SK-N-SH (cell line): ENCODE data around the gene FIZ1.

Experiments
- JUND ChIP-seq: IDR thresholded peaks from 2 replicates; pipeline ENCODE4 v1.4.0; 2012
- MEF2A ChIP-seq: IDR thresholded peaks from 2 replicates; pipeline ENCODE4 v1.4.0; 2012; ENCODE audit warnings: low read depth, borderline replicate concordance
- MXI1 ChIP-seq: IDR thresholded peaks from 2 replicates; pipeline ENCODE4 v1.6.1; 2012; ENCODE audit warnings: mild to moderate bottlenecking, low read depth, low read length, improper control_type of control experiment
- TCF12 ChIP-seq: IDR thresholded peaks from 2 replicates; pipeline ENCODE4 v1.4.0; 2012
- TF ChIP-seq, protein P1 (sequence below): fragments of 200-600 bp; sonication (generic); IDR thresholded peaks from 2 replicates; pipeline ENCODE4 v1.6.1; 2017; ENCODE audit warnings: antibody characterized with exemption, mild to moderate bottlenecking, moderate library complexity
- TF ChIP-seq, protein P2 (sequence below): IDR thresholded peaks from 2 replicates; pipeline ENCODE4 v1.4.0; 2012; ENCODE audit warnings: low read depth

DNA sequence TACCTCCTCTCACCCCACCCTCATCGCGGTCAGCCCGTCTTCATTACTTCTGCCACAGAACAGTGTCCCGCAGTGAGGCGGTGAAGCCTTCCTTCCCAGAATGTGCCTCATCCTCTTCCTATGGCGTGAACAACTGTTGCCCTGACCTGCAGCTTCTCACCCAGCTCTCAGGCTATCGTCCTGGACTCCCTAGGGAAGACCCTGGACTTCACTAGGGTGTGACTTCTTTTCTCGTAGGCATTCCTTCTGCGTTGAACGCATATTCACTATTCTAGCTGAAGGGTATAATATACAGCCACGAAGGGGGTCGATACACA, 7.1 kb upstream of the FIZ1 start:
- TF ChIP-seq, protein P1, sequence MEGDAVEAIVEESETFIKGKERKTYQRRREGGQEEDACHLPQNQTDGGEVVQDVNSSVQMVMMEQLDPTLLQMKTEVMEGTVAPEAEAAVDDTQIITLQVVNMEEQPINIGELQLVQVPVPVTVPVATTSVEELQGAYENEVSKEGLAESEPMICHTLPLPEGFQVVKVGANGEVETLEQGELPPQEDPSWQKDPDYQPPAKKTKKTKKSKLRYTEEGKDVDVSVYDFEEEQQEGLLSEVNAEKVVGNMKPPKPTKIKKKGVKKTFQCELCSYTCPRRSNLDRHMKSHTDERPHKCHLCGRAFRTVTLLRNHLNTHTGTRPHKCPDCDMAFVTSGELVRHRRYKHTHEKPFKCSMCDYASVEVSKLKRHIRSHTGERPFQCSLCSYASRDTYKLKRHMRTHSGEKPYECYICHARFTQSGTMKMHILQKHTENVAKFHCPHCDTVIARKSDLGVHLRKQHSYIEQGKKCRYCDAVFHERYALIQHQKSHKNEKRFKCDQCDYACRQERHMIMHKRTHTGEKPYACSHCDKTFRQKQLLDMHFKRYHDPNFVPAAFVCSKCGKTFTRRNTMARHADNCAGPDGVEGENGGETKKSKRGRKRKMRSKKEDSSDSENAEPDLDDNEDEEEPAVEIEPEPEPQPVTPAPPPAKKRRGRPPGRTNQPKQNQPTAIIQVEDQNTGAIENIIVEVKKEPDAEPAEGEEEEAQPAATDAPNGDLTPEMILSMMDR = no peak; the same call in 1 of the 2 replicates
- TF ChIP-seq TCF12 (no peak), MEF2A (no peak), MXI1 (no peak), JUND (no peak)
- TF ChIP-seq, protein P2, sequence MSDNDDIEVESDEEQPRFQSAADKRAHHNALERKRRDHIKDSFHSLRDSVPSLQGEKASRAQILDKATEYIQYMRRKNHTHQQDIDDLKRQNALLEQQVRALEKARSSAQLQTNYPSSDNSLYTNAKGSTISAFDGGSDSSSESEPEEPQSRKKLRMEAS = no peak
